GM12892 (cell line): ENCODE measurements around the gene RAVER2.

Experiments
- POLR2A ChIP-seq: IDR thresholded peaks from 2 replicates; pipeline ENCODE4 v1.6.1; 2011; ENCODE audit warnings: low read depth, low read length, control low read depth
- POLR2AphosphoS5 ChIP-seq: IDR thresholded peaks from 2 replicates; pipeline ENCODE4 v1.6.1; 2011; ENCODE audit warnings: low read depth, low read length, control low read depth
- TAF1 ChIP-seq: IDR thresholded peaks from 2 replicates; pipeline ENCODE4 v1.6.1; 2011; ENCODE audit warnings: low read depth, mild to moderate bottlenecking, control low read depth, low read length, borderline replicate concordance

DNA sequence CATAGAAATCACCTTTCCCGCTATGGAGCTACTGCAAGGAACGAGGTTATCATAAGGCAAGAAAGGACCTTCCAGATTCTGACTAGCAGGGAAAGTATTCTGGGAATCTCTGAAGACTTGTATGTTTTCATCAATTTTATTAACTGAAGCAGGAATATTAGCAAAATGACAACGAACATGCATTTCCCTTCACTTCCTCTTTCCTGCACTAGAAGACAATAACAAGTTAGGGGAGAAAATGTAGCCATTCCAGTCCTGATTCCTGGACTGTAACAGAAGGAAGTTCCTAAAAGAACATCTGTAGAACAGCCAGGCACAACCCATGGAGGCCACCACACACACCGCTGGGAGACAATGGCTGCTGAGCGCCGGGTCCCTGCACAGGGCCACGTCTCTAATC, 106.8 kb downstream of the RAVER2 start:
- TF ChIP-seq POLR2A (no peak), POLR2AphosphoS5 (no peak), TAF1 (no peak)
